ENCODE results near the gene CD2. TPM values are rescaled to one million over a fixed set of nuclear protein-coding genes. Genes with fewer than 3 reads are reported as not detected.

Gene CD2
- total RNA-seq, 2 donors from 2014 or later: 2.1 TPM; not detected in 1

GRCh38 chr1:116726872-116727820, 27.1 kb upstream of the CD2 start:
- Histone ChIP-seq H3K36me3 (replicated peaks in 1 of 2; ENCODE audit: insufficient read depth in 1 of 2, low read depth in 2 of 2) (no peaks in the 10 kb centered on the region), H3K27me3 (no peaks in the 10 kb centered on the region), H3K4me3 (no peak overlapping the region), H3K27ac (no peak overlapping the region), H3K9me3 (no peaks in the 10 kb centered on the region), H3K4me1 (no peaks in the 10 kb centered on the region)
- DNase-seq (no peak), ATAC-seq (no peak)
- WGBS, 2 donors: 73 to 92% methylated on average over 5 of the region's 5 CpGs
- TF ChIP-seq POLR2A (IDR thresholded peaks at IDR 0.05): no peak
- no peak for TF ChIP-seq CTCF (IDR thresholded peaks at IDR 0.05)
- intact Hi-C loops (cut with DNase I): no loop called here

- no peak for TF ChIP-seq POLR2A (IDR thresholded peaks at IDR 0.05)
- no peak for TF ChIP-seq CTCF (IDR thresholded peaks at IDR 0.05)
- intact Hi-C loops (cut with DNase I): loop anchor here (10.0 kb wide), 1 partner anchor 553 kb away; no protein-coding TSS in a partner anchor
- no peaks in the 10 kb centered on the region for H3K36me3 ChIP-seq (replicated peaks in 1 of 2; ENCODE audit: insufficient read depth in 1 of 2, low read depth in 2 of 2)
- H3K9me3 ChIP-seq: no peaks in the 10 kb centered on the region
- no peak overlapping the region for H3K4me3 ChIP-seq
- no peak overlapping the region for H3K27ac ChIP-seq
- H3K4me1 ChIP-seq: no peaks in the 10 kb centered on the region
- no peaks in the 10 kb centered on the region for H3K27me3 ChIP-seq
- DNase-seq (no peak), ATAC-seq (no peak)
Observed at GRCh38 chr1:116731439-116731838, 22.8 kb upstream of the CD2 start.

GRCh38 chr1:116732726-116733125, 21.5 kb upstream of the CD2 start:
- Histone ChIP-seq H3K27ac (no peak overlapping the region), H3K4me1 (no peaks in the 10 kb centered on the region), H3K4me3 (no peak overlapping the region), H3K27me3 (no peaks in the 10 kb centered on the region), H3K9me3 (no peaks in the 10 kb centered on the region), H3K36me3 (replicated peaks in 1 of 2; ENCODE audit: insufficient read depth in 1 of 2, low read depth in 2 of 2) (no peaks in the 10 kb centered on the region)
- intact Hi-C loops (cut with DNase I): loop anchor here (10.0 kb wide), 1 partner anchor 552 kb away; no protein-coding TSS in a partner anchor
- ATAC-seq (no peak), DNase-seq (no peak)
- WGBS, 2 donors: 80 to 94% methylated on average over 6 of the region's 6 CpGs
- TF ChIP-seq POLR2A (IDR thresholded peaks at IDR 0.05) (no peak), CTCF (IDR thresholded peaks at IDR 0.05) (no peak)

- DNase-seq: no peak
- Histone ChIP-seq H3K27ac (no peak overlapping the region), H3K36me3 (replicated peaks in 1 of 2; ENCODE audit: insufficient read depth in 1 of 2, low read depth in 2 of 2) (no peaks in the 10 kb centered on the region), H3K4me3 (no peak overlapping the region), H3K9me3 (no peaks in the 10 kb centered on the region), H3K27me3 (no peaks in the 10 kb centered on the region), H3K4me1 (no peaks in the 10 kb centered on the region)
- ATAC-seq: no peak
- TF ChIP-seq CTCF (IDR thresholded peaks at IDR 0.05) (no peak), POLR2A (IDR thresholded peaks at IDR 0.05) (no peak)
- 81 to 86% methylated on average over 5 of the region's 5 CpGs for WGBS, 2 donors
- intact Hi-C loops (cut with DNase I): loop anchor here (10.0 kb wide), 1 partner anchor 551 kb away; no protein-coding TSS in a partner anchor
Observed at GRCh38 chr1:116733476-116734365, 20.5 kb upstream of the CD2 start.

Data from body of pancreas (tissue), 4 donors.